ENCODE results near the gene MORN1.

Gene MORN1

DNA sequence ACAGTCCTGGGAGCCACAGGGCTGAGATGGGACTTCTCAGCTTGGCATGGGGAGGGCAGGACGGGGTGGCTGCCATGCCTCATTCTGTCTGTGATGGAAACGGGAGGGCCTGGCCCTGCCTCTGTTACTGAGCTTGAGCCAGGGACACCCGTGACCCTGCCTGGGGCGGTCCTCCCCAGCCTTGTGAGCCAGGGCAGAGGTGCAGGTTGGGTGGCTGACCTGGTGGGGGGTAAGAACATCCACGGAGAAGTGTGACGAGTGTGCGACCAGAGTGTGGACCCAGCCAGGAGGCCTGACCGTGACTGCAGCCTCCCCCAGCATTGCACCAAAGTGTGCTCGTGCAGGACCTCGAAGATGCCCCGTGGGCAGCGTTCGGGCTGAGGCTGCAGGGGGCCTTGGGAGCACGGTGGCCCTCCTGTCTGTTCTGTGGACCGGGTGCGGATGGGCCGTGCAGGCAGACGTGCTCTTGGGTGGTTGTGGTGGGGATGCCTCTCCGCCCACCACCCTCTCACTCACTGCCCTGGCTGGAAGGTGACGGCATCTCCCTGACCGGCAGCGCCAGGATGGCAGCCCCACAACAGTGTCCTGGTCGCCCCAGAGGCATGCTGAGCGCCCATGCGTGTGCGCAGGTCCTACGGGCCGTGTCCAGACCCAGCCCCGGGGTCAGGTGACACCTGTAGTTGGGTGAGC lies 117.8 kb downstream of the MORN1 start:
- no peak for DNase-seq (ENCODE audit: low read depth)

DNA sequence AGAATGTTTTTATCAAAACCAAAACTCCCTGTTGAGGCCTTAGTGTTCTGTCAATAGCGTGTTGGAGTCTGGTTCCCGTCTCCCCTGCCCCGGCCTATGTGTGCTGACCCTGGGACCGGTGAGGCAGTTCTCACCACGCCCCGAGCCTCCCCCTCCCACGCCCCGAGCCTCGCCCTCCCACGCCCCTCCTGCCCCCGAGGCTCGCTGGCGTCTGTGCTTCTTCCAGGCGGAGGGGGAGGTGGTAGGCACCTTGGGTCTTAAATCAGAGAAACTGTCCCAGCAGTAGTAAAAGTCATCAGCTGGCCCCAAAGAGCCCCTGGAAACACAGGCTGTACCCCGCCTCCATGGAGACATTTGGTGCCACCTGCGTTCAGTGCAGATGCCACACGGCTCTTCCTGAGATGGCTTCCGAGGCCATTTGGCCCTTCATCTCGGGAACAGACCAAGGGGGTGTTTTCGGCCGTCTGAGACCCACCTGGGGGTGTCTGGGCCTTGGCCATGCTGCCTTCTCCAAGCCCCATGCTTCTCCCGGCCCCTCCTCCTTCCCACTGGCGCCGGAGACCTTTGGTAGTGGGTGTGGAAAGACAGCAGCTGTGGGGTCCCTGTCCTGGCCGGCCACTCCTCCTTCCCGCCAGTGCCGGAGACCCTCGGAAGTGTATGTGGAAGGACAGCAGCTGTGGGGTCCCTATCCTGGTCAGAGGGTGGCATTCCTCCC lies 118.5 kb downstream of the MORN1 start:
- DNase-seq (ENCODE audit: low read depth): no peak

DNA sequence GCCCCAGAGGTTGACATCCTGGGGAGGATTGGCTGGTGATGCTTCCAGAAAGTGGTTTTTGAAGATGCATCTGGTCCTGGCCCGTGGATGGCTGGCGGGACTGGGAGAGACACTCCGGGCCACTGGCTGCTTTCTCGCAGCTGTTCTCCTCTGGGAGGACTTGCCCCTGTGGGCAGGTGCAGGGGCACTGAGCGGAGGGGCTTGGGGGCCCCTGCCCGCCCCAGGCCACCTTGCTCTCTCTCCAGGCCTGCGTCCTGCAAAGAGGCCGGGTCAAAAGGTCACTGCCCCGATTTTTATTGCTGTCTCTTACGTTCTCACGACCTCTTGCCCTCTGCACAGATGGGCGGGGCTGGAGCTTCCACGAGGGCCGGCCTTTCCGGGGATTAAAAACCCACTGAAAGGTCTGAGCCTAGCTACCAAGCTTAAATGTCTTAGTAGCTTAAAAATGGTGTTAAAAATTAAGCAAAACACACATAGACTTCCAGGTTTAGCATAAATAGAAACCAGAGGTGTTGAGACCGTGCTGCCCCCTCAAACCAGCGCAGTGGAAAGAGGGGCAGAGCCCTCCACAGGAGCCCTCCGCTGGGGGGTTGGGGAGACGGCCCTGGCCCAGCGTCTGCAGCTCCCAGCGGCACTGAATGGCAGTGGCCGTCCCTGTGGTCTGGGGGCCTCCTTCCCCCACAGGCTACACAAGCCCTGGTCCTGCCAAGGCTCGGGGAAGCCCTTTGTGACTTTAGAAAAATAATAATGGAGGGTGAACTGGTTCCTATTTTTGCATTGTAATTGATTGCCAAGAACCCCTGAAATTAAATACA lies 119.3 kb downstream of the MORN1 start:
- DNase-seq (ENCODE audit: low read depth): no peak

Data from stimulated activated CD4-positive, alpha-beta T cell treated with anti-CD3 and anti-CD28 coated beads, Interleukin-2, amount 100 ng/mL, for 4 hours (primary cell).